Neural progenitor cell (in vitro differentiated cells): ENCODE measurements around the gene SMDT1.

Experiments
- EZH2phosphoT487 ChIP-seq: fragments of 200-600 bp; sonication (generic); IDR thresholded peaks from 2 replicates; pipeline ENCODE4 v1.6.1; 2017; ENCODE audit warnings: antibody characterized with exemption
- TF ChIP-seq, protein P1 (sequence below): fragments of 200-600 bp; sonication (generic); IDR thresholded peaks from 2 replicates; pipeline ENCODE4 v1.5.1; 2017; ENCODE audit warnings: antibody characterized with exemption, mild to moderate bottlenecking

GRCh38 chr22:42127606-42128005 lies 48.1 kb downstream of the SMDT1 start:
- TF ChIP-seq, protein P1, sequence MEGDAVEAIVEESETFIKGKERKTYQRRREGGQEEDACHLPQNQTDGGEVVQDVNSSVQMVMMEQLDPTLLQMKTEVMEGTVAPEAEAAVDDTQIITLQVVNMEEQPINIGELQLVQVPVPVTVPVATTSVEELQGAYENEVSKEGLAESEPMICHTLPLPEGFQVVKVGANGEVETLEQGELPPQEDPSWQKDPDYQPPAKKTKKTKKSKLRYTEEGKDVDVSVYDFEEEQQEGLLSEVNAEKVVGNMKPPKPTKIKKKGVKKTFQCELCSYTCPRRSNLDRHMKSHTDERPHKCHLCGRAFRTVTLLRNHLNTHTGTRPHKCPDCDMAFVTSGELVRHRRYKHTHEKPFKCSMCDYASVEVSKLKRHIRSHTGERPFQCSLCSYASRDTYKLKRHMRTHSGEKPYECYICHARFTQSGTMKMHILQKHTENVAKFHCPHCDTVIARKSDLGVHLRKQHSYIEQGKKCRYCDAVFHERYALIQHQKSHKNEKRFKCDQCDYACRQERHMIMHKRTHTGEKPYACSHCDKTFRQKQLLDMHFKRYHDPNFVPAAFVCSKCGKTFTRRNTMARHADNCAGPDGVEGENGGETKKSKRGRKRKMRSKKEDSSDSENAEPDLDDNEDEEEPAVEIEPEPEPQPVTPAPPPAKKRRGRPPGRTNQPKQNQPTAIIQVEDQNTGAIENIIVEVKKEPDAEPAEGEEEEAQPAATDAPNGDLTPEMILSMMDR, result no peak
- no peak for TF ChIP-seq EZH2phosphoT487
